GM19395 (cell line): ENCODE data around the gene ALOX12.
"Not testable (repeated sequence)": the region's sequence is repeated elsewhere in the genome, so short reads cannot be mapped to it uniquely, and the experiment has no call there.

Experiments used
- ATAC-seq: cut with Tn5 transposase; IDR thresholded peaks from one replicate; pipeline ENCODE4 v1.9.1; 2021; ENCODE audit warnings: mild to moderate bottlenecking, moderate library complexity; ENCODE audit not compliant: unreplicated experiment

The ALOX12 gene

GRCh38 chr17:7043497-7044198 is 47.8 kb downstream of the ALOX12 start, which contains the start of gene SLC16A11:
TSS of gene SLC16A11 (minus strand) at chr17:7044092. CDS start at chr17:7043513, 579 bp downstream.
- no peak for ATAC-seq

- no peak for ATAC-seq
Measured at GRCh38 chr17:7045492-7046126, 49.8 kb downstream of the ALOX12 start.

- ATAC-seq: no peak
Measured at GRCh38 chr17:7046127-7046724, 50.4 kb downstream of the ALOX12 start.

GRCh38 chr17:7046725-7047397 is 51.0 kb downstream of the ALOX12 start:
- not testable (repeated sequence) for ATAC-seq

- ATAC-seq: no peak
Measured at GRCh38 chr17:7047566-7047965, 51.7 kb downstream of the ALOX12 start.

- no peak for ATAC-seq
Measured at GRCh38 chr17:7048968-7049367, 53.1 kb downstream of the ALOX12 start.

- not testable (repeated sequence) for ATAC-seq
Measured at GRCh38 chr17:7050583-7050982, 54.7 kb downstream of the ALOX12 start.

- ATAC-seq: no peak
Measured at GRCh38 chr17:7056386-7056785, 60.5 kb downstream of the ALOX12 start.

- no peak for ATAC-seq
Measured at GRCh38 chr17:7058831-7059447, 63.1 kb downstream of the ALOX12 start.
